Hepatocyte (in vitro differentiated cells): ENCODE measurements around the gene SRPK1.
"Not testable (repeated sequence)": the region's sequence is repeated elsewhere in the genome, so short reads cannot be mapped to it uniquely, and the experiment has no call there.

Source experiments
- CTCF ChIP-seq: fragments of 200-600 bp; sonication (generic); IDR thresholded peaks from 2 replicates; pipeline ENCODE4 v1.5.1; 2016; ENCODE audit warnings: antibody characterized with exemption, mild to moderate bottlenecking; ENCODE audit not compliant: poor library complexity
- EZH2 ChIP-seq: fragments of 200-600 bp; sonication (generic); IDR thresholded peaks from 2 replicates; pipeline ENCODE4 v1.6.1; 2016; ENCODE audit warnings: antibody characterized with exemption, mild to moderate bottlenecking, borderline replicate concordance

GRCh38 chr6:35908753-35909401 lies 12.0 kb downstream of the SRPK1 start:
- not testable (repeated sequence) for TF ChIP-seq EZH2, CTCF
